GM18861 (cell line): ENCODE measurements around the gene COG5.
A peak's percentile ranks its signal among the peaks of the same experiment; 100 is the strongest.

Source experiments
- ATAC-seq: cut with Tn5 transposase; IDR thresholded peaks from one replicate; pipeline ENCODE4 v1.9.1; 2021; ENCODE audit not compliant: unreplicated experiment

COG5 gene

GRCh38 chr7:107345898-107346297, 217.8 kb downstream of the COG5 start:
- no peak for ATAC-seq

GRCh38 chr7:107344799-107345198, 218.9 kb downstream of the COG5 start:
- ATAC-seq = no peak

DNA sequence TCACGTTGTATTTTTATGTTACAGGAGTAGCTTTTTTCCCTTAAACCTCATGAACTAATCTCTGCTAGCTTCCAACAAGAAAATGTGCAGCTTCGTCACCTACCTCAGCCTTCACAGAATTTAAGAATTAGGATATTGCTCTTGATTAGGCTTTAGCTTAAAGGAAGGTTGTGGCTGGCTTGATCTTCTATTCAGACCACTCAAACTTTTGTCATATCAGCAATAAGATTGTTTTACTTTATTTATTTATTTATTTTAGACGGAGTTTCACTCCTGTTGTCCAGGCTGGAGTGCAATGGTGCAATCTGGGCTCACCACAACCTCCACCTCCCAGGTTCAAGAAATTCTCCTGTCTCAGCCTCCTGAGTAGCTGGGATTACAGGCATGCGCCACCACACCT, 219.4 kb downstream of the COG5 start:
- no peak for ATAC-seq

DNA sequence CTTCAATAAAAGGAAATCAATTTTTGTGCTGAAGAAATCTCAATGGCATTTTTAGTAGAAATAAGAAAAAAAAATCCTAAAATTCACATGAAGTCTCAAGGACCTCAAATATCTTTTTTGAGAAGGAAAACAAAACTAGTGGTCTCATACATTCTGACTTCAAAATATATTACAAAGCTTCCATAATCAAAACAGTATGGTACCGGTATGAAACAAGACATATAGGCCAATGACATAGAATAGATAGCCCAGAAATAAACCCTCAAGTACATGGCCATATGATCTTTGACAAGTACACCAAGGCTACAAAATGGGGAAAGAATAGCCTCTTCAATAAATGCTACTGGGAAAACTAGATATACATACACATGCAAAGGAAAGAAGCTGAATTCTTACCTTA, 225.6 kb downstream of the COG5 start:
- no peak for ATAC-seq

- ATAC-seq = peak; percentile 73
Observed at GRCh38 chr7:107332488-107333269, 231.0 kb downstream of the COG5 start.

DNA sequence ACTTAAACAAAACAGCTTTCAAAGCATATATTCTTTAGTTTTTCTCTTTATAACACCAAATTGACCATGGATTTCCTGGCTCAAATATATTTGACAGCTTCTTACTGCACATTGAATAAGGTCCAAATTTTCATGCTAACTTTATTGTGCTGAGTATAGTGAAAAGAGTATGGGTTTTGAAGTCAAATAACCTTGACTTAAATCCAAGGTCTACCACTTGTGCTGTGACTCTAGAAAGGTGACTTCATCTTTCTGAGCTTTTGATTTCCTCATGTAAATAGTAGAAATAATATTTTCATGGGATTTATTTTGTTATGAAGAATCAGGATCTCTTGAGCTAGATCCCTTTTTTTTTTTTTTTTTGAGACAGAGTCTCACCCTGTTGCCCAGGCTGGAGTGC, 233.2 kb downstream of the COG5 start:
- no peak for ATAC-seq

DNA sequence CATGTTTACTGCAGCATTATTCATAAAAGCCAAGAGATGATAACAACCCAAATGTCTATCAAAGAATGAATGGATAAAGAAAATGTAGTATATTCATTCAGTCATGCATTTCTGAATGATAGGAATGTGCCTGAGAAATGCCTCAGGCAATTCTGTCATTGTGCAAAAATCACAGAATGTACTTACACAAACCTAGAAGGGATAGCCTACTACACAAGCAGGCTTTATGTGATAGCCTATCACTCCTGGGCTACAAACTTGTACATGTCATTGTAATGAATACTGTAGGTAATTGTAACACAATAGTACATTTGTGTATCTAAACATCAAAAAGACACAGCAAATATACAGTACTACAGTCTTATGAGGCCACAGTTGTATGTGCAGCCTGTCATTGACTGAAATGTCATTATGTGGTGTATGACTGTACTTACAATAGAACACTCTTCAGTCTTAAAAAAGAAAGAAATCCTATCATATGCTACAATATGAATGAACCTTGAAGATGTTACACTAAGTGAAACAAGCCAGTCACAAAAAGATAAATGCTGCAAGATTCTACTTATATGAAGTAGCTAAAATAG, 235.6 kb downstream of the COG5 start:
- ATAC-seq = no peak

DNA sequence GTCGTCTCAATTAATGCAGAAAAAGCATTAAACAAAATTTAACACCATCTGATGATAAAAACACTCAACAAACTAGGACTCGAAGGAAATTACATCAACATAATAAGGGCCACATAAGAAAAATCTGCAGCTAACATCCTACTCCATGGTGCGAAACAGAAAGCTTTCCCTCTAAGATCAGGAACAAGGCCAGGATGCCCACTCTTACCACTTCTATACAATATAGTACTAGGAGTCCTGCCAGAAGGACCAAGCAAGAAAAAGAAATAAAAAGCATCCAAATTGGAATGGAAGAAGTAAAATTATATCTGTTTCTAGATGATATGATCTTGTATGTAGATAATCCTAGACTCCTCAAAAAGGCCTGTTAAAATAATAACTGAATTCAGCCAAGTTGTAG, 237.7 kb downstream of the COG5 start:
- no peak for ATAC-seq

DNA sequence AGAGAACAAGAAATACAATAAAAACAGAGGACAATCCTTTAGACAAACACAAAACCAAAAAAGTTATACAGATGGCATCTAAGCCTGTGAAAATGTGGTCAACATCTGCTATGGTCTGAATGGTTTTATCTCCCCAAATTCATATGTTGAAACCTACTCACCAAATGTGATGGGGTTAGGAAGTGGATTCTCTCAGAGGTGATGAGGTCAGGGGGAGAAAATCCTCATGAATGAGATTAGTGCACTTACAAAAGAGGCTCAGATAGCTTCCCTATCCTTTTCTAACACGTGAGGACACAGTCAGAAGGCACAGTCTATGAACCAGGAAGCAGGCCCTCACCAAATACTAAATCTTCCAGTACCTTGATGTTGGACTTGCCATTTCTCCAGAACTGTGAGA, 241.7 kb downstream of the COG5 start:
- ATAC-seq = no peak

DNA sequence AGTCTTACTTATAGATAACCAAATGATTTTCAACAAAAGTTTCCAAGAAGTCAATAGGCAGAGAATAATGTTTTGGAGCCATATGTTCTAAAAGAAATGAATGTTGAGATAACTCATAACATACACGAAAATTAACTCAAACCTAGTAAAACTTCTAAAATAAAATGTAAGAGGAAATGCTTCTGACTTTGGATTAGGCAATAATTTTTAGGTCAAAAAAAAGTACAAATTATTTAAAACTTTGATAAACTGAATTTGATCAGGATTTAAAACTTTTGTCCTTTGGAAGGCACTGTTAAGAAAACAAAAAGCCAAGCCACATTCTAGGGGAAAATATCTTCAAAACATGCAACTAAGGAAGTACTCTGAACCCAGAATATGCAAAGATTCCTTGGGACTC, 242.1 kb downstream of the COG5 start:
- ATAC-seq = no peak

DNA sequence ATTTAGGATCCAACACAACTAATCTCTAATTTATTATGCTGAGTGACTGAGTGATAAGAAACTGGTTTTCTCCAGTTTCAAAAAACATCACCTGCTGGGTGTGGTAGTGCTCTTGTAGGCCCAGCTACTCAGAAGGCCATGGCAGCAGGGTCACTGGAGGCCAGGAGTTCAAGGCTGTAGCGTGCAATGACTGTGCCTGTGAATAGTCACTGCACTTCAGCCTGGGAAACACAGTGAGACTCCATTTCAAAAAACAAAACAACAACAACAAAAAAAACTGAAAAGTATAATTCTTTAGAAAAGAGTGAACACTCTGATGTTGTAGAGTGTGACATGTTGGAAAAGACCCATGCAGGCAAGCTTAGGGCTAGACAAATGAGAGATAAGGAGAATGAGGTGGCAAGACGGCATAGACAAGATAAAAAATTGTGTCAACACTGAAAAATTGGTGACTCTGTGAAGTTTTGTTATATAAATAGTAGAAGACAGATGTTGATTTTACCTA, 243.9 kb downstream of the COG5 start:
- ATAC-seq = no peak

DNA sequence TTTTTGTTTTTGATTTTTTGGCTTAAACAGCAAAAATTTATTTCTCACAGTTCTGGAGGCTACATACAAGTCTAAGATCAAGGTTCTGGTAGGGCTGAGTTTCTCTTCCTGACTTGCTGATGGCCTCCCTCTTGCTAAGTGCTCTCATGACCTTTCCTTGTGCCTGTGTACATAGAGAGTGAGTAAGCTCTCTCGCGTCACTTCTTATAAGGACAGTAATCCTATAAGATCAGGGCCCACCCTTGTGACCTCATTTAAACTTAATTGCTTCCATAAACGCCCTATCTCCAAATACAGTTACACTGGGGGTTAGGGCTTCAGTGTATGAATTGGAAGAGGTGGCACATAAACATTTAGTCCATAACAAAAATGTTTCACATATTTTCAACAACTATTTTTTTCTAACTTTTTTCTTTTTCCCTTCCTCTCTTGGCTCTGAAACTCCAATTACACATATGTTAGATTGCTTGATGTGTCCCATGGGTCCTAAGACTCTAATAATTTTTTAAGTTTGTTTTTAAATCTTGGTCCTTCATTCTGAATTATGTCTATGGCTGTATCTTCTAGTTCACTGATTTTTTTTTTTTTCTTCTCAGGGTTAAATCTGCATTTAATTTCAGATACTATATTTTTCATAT, 245.1 kb downstream of the COG5 start:
- ATAC-seq = no peak

GRCh38 chr7:107315716-107316220, 248.0 kb downstream of the COG5 start:
- no peak for ATAC-seq

DNA sequence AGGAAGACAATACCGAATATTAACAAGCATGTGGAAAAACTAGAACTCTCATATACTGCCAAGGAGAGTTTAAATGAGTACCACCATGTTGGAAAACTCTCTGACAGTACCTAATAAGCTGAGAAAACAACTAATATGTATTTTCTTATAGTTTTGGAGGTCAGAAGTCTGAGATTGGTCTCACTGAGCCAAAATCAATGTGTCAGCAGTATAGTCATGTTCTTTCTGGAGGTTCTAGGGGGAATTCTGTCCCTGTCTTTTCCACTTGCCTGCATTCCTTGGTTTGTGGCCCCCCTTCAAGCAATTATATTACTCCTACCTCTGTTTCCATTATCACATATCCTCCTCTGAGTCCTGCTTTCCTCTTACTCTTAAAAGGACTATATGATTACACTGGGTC, 250.4 kb downstream of the COG5 start:
- no peak for ATAC-seq

- no peak for ATAC-seq
Observed at GRCh38 chr7:107312418-107312817, 251.3 kb downstream of the COG5 start.

DNA sequence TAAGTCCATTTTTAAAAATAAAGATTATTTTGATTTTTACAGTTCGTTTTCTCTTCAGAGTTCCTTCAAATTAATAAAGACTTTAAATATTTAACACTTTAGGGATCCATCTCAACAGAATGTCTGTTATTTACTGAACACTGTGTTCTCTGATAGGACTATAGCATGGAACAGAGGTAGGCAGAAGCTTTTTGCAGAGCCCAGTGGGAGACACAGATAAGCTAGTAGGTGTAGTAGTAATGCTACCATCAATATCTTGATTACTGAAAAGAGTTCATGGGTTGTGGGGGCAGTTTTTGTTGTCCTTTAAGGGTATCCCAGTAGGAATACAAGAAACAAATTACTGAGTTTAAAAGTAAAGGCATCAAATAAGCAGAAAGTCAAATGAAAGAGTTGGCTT, 254.4 kb downstream of the COG5 start:
- ATAC-seq = no peak

GRCh38 chr7:107304636-107305035, 259.1 kb downstream of the COG5 start:
- no peak for ATAC-seq

GRCh38 chr7:107304063-107304462, 259.7 kb downstream of the COG5 start:
- no peak for ATAC-seq

DNA sequence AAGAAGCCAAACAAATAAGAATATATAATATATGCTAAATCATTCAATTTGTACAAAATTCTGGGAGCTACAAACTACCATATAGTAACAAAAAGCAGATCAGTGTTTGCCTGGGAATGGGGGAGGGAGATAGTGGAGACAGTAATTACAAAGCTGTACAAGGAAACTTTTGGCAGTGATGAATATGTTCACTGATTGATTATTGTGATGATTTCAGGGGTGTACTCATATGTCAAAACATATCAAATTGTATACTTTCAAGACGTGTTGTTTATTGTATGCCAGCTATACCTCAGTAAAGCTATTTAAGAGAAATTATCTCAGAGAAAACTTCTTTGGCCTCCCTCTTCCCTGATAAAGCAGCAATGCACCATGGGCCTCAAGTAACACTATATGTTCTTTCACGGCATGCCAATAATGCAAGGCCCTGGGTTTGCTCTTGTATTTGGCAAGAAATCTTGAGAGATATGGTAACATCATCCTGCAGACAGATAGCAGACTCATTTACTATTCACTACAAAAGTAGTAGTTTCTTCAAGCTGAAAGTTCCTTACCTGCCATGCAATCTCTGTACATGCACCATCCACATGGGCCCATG, 261.4 kb downstream of the COG5 start:
- no peak for ATAC-seq

- no peak for ATAC-seq
Observed at GRCh38 chr7:107294182-107294581, 269.5 kb downstream of the COG5 start.

DNA sequence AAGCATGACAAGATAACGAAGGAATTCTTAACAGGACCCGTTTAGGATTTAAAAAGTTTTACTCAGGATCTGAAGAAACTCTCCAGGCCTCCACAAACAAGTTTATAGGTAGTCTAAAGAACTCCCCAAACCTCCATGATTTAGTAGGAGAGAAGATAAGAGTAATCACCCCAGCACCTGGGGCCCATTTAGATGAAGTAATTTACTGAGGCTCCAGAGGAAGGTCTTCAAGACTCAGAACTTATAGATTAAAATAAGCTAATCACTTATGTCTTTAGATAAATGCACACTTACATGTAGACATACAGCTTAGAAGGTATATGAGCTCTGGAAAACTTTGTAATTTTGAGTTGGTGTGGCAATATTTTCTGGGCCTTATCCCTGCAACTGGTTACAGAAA, 271.1 kb downstream of the COG5 start:
- ATAC-seq = no peak

- no peak for ATAC-seq
Observed at GRCh38 chr7:107291434-107291833, 272.3 kb downstream of the COG5 start.
